Keratinocyte (primary cell): ENCODE data around the gene NFIC.

Experiments
- CTCF ChIP-seq, 3 experiments: IDR thresholded peaks in 1 of 3; conservative IDR thresholded peaks in 1 of 3; optimal IDR thresholded peaks in 1 of 3; 2 replicates in 2 of 3; 3 replicates in 1 of 3; pipeline versions ENCODE3 to v1.5.1; 2011; ENCODE audit warnings: low read length in 3 of 3, mild to moderate bottlenecking in 3 of 3, moderate library complexity in 2 of 3, control low read depth in 1 of 3, inconsistent platforms in 1 of 3; ENCODE audit not compliant: insufficient read depth in 2 of 3; ENCODE audit errors: extremely low read depth in 1 of 3
- EZH2 ChIP-seq: IDR thresholded peaks from one replicate; pipeline ENCODE4 v1.6.1; 2012; ENCODE audit warnings: inconsistent platforms, mild to moderate bottlenecking, low read length, moderate library complexity

- TF ChIP-seq CTCF (optimal IDR thresholded peaks at IDR 0.05 in 1 of 3, IDR thresholded peaks at IDR 0.05 in 1 of 3, conservative IDR thresholded peaks at IDR 0.05 in 1 of 3; ENCODE audit: extremely low read depth in 1 of 3, insufficient read depth in 2 of 3, low read length in 3 of 3) (no peak), EZH2 (no peak)
Observed at GRCh38 chr19:3344608-3345598, 21.5 kb upstream of the NFIC start.
